ENCODE measurements around the gene FHIT.

DNA sequence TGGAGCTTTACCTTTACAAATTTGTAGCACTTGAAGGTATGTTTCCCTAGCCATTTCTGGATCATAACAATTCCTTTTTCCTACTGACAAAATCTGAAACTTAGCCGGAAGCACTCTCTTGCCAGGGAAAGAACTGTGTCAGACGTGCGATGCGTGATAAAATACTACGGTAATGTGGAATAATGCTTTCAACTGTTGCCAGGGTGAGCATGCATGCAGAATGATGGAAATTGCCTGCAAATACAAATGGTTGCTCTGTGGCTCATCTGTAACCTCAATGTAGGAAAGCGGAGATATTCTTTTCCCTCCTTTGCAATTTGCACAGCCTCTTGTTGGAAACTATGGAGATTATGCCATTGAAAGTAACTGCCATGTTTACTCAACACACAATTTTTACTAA, 1464.9 kb downstream of the FHIT start:
- TF ChIP-seq, protein P1, sequence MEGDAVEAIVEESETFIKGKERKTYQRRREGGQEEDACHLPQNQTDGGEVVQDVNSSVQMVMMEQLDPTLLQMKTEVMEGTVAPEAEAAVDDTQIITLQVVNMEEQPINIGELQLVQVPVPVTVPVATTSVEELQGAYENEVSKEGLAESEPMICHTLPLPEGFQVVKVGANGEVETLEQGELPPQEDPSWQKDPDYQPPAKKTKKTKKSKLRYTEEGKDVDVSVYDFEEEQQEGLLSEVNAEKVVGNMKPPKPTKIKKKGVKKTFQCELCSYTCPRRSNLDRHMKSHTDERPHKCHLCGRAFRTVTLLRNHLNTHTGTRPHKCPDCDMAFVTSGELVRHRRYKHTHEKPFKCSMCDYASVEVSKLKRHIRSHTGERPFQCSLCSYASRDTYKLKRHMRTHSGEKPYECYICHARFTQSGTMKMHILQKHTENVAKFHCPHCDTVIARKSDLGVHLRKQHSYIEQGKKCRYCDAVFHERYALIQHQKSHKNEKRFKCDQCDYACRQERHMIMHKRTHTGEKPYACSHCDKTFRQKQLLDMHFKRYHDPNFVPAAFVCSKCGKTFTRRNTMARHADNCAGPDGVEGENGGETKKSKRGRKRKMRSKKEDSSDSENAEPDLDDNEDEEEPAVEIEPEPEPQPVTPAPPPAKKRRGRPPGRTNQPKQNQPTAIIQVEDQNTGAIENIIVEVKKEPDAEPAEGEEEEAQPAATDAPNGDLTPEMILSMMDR (IDR thresholded peaks at IDR 0.05 in 4 of 5, conservative IDR thresholded peaks at IDR 0.05 in 1 of 5): no peak
- TF ChIP-seq POLR2A (IDR thresholded peaks at IDR 0.05): no peak
